Stimulated activated CD8-positive, alpha-beta memory T cell treated with anti-CD3 and anti-CD28 coated beads, Interleukin-4, amount 100 ng/mL, for 4 hours (primary cell): ENCODE data around the gene MAPK1.
"Not testable (repeated sequence)": the region's sequence is repeated elsewhere in the genome, so short reads cannot be mapped to it uniquely, and the experiment has no call there.

Source experiments
- DNase-seq, 2 donors: peaks; one replicate each; pipeline ENCODE4 v3.0.0-alpha.2; 2020; ENCODE audit warnings: low read depth in 2 of 2, low spot score in 1 of 2

The MAPK1 gene

GRCh38 chr22:21867528-21868266 lies at the start of gene MAPK1:
TSS of gene MAPK1 (minus strand) at chr22:21867645. CDS start at chr22:21867440, 205 bp downstream.
- peak; percentile 85 to 92 for DNase-seq

- DNase-seq, result no peak
These were observed 49.0 kb upstream of the MAPK1 start for GRCh38 chr22:21916309-21916918.

- DNase-seq, result no peak
These were observed 48.3 kb upstream of the MAPK1 start for GRCh38 chr22:21915624-21916308.

- DNase-seq, result not testable (repeated sequence)
These were observed 46.7 kb upstream of the MAPK1 start for GRCh38 chr22:21914033-21914642.

- not testable (repeated sequence) for DNase-seq
These were observed 42.9 kb upstream of the MAPK1 start for GRCh38 chr22:21910367-21910766.

- DNase-seq, result no peak
These were observed 42.4 kb upstream of the MAPK1 start for GRCh38 chr22:21909871-21910270.

- no peak for DNase-seq
These were observed 40.4 kb upstream of the MAPK1 start for GRCh38 chr22:21907638-21908522.

GRCh38 chr22:21905234-21905633 lies 37.8 kb upstream of the MAPK1 start:
- not testable (repeated sequence) for DNase-seq

GRCh38 chr22:21904250-21904789 lies 36.9 kb upstream of the MAPK1 start:
- DNase-seq, result no peak

GRCh38 chr22:21903283-21903682 lies 35.8 kb upstream of the MAPK1 start:
- DNase-seq, result no peak

- no peak for DNase-seq
These were observed 35.0 kb upstream of the MAPK1 start for GRCh38 chr22:21902296-21903087.

GRCh38 chr22:21898354-21898896 lies 31.0 kb upstream of the MAPK1 start:
- DNase-seq, result no peak

GRCh38 chr22:21896951-21897513 lies 29.6 kb upstream of the MAPK1 start:
- DNase-seq, result no peak

- DNase-seq, result not testable (repeated sequence)
These were observed 28.8 kb upstream of the MAPK1 start for GRCh38 chr22:21896275-21896674.

- no peak for DNase-seq
These were observed 27.4 kb upstream of the MAPK1 start for GRCh38 chr22:21894799-21895198.

- no peak for DNase-seq
These were observed 22.0 kb upstream of the MAPK1 start for GRCh38 chr22:21889251-21889990.

GRCh38 chr22:21887841-21888240 lies 20.4 kb upstream of the MAPK1 start:
- no peak for DNase-seq

- not testable (repeated sequence) for DNase-seq
These were observed 16.5 kb upstream of the MAPK1 start for GRCh38 chr22:21883930-21884329.
